T-helper 1 cell treated with Interleukin-12 subunit alpha and Interleukin-12 subunit beta and Interleukin-4 antibody, amounts not matched to agents 30 μg/mL and 1 μg/mL, for 36 hours (primary cell): ENCODE results near the gene ASTL.

Experiments
- H3K27ac Mint-ChIP-seq: one replicate; pipeline ENCODE4 v1.8.0; 2021; ENCODE audit warnings: mild to moderate bottlenecking, mixed read lengths
- H3K27me3 Mint-ChIP-seq: one replicate; pipeline ENCODE4 v1.8.0; 2021; ENCODE audit warnings: low read depth, mixed read lengths
- H3K36me3 Mint-ChIP-seq: one replicate; pipeline ENCODE4 v1.8.0; 2021; ENCODE audit warnings: low read depth, mixed read lengths
- H3K4me1 Mint-ChIP-seq: one replicate; pipeline ENCODE4 v1.8.0; 2021; ENCODE audit warnings: low read depth, mixed read lengths
- H3K4me3 Mint-ChIP-seq: one replicate; pipeline ENCODE4 v1.8.0; 2021; ENCODE audit warnings: mild to moderate bottlenecking, moderate library complexity, mixed read lengths
- H3K9me3 Mint-ChIP-seq: one replicate; pipeline ENCODE4 v1.8.0; 2021; ENCODE audit warnings: mixed read lengths

Gene ASTL

DNA sequence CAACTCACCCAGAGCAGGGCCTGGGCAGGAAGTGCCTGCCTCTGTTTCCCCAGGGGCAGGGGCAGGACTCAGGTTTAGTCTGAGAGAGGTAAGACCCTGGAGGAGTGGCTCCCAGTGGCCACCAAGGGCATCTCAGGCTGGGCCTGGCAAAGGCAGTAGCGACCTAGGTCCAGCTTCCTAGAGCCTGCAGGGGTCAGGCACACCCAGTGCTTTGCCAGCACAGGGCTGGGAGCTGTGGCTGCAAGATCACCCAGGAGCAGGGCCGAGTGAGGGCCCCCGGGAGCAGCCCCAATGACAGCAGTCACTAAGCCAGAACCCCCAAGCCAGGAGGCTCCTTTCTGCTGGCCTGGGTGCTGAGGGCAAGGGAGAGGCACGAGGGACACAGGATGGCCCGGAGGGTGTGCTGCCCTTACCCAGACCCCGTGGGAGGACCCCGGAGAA is 15.7 kb upstream of the ASTL start:
- Mint-ChIP-seq H3K36me3 (no peaks in the 10 kb centered on the region), H3K27ac (no peak overlapping the region), H3K4me3 (no peak overlapping the region), H3K27me3 (no peaks in the 10 kb centered on the region), H3K4me1 (peaks cover 45% of the 10 kb centered on the region), H3K9me3 (no peaks in the 10 kb centered on the region)

DNA sequence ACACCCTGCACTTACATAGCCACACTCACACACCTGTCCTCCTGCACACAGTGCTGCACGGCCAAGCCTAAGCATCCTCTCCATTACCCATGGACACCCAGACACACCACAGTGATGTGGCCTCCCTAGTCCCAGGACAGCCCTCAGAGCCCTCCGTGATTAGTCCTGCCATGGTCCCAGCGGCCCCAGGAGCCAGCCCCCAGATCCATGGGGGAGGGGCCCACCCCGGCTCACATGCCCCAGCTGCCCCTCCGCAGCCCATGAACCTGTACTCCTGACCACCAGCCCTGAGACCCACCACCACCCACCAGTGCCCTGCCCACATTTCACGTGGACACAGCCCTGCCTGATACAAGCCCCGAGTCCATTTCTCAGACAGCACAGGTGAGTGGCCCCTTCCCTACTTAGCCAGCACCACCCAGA is 15.0 kb upstream of the ASTL start:
- H3K4me1 Mint-ChIP-seq = peaks cover 41% of the 10 kb centered on the region
- no peaks in the 10 kb centered on the region for H3K9me3 Mint-ChIP-seq
- no peak overlapping the region for H3K27ac Mint-ChIP-seq
- no peak overlapping the region for H3K4me3 Mint-ChIP-seq
- H3K27me3 Mint-ChIP-seq = no peaks in the 10 kb centered on the region
- no peaks in the 10 kb centered on the region for H3K36me3 Mint-ChIP-seq

DNA sequence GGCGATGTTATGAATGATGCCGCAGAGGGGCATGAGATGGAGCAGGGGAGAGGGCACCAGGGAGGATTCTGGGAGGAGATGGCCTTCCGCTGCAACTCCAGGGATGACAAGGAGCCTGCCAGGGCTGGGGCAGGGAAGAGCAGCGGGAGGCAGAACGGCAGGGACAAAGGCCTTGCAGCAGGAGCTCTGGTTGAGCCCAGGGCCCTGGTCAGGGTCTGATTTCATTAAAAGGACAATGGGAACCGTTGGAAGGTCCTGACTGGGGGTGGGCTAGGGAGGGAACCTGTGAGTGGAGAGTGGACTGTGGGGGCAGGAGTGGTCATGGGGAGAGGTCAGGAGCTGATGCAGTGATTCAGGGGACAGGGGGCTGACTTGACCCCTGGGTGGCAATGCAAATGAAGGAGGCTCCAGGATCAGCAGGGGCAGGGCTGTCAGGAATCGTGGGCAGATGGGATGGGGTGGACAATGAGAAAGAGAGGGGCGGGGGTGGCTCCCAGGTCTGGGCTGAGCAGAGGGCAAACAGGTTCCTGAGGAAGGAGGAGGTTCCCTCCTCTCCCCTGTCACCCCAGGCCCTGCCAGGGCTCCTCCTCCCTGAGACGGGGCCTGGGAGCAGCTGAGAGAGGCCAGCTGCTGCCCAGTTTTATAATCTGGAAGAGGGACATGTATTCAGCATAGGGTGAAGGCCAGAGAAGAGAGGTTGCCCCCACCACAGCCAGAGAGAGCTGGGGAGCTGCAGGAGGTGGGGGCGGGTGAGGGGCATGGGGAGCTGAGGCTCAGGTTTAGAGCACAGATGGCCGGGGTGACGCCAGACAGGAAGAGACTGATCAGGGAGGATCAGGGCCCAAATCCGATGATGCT is 14.2 kb upstream of the ASTL start:
- Mint-ChIP-seq H3K4me1 (peaks cover 37% of the 10 kb centered on the region), H3K4me3 (no peak overlapping the region), H3K27ac (peak overlapping the region; percentile 45), H3K9me3 (no peaks in the 10 kb centered on the region), H3K27me3 (no peaks in the 10 kb centered on the region), H3K36me3 (no peaks in the 10 kb centered on the region)

DNA sequence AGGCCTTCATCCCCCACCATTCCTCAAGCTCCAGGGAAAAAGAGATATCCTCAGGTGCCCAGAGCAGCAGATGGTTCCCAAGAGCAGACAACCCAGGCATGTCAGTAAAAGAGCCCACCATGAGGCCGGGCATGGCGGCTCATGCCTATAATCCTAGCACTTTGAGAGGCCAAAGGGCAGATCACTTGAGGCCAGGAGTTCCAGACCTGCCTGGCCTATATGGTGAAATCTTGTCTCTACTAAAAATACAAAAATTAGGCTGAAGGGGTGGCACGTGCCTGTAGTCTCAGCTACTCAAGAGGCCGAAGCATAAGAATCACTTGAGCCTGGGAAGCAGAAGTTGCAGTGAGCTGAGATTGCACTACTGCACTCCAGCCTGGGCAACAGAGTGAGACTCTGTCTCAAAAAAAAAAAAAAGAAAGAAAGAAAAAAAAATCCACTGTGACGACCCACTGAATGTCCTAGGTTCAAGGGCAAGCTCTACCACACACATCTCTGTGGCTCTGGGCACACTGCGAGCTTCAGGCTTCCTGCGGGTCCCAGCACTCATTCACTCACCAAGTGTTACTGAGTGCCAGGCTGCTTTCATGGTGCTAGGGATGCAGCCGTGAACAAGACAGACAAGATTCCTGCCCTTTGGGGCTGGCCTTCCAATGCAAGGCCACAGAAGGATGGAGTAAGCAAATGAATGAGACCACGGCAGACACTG is 13.4 kb upstream of the ASTL start:
- Mint-ChIP-seq H3K4me3 (no peak overlapping the region), H3K36me3 (no peaks in the 10 kb centered on the region), H3K27me3 (no peaks in the 10 kb centered on the region), H3K27ac (peak overlapping the region; percentile 45), H3K9me3 (no peaks in the 10 kb centered on the region), H3K4me1 (peaks cover 37% of the 10 kb centered on the region)

DNA sequence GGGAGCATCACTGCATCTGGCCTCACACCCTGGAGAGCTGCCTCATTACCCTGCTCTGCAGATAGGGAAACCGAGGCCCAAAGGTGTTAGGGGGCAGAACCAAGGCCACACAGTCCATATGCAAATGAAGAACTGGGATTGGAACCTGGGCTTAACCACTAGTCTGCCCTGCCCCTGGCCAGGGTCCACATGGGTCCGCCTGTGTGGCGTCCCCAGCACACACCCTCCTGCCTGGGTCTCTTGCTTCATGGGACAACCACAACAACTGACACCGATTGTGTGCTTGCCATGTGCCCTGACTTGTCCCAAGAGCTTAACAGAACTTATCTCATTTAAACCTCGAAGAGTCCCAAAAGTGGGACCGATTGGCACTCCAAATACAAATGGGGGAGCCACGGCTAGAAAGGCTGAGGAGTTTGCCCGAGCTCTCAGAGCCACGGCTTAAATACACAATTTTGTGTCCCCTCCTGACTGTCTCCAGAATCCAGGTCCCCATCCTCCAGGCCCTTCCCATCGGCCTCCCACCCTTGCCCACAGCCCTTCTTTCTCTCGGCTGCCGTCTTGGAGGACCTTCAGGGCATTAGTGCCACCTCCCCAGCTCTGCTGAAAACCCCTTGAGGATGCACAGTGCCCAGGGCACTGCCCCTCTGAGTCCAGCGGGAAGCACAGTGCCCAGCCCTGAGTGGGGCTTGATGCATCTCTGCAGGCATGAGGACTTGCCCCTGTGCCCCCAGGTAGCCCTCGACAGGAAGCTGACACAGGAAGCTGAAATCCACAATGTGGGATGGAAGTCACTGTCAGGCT is 12.7 kb upstream of the ASTL start:
- no peaks in the 10 kb centered on the region for H3K9me3 Mint-ChIP-seq
- no peaks in the 10 kb centered on the region for H3K27me3 Mint-ChIP-seq
- no peak overlapping the region for H3K4me3 Mint-ChIP-seq
- peaks cover 34% of the 10 kb centered on the region for H3K4me1 Mint-ChIP-seq
- H3K27ac Mint-ChIP-seq = peak overlapping the region; percentile 59
- no peaks in the 10 kb centered on the region for H3K36me3 Mint-ChIP-seq

DNA sequence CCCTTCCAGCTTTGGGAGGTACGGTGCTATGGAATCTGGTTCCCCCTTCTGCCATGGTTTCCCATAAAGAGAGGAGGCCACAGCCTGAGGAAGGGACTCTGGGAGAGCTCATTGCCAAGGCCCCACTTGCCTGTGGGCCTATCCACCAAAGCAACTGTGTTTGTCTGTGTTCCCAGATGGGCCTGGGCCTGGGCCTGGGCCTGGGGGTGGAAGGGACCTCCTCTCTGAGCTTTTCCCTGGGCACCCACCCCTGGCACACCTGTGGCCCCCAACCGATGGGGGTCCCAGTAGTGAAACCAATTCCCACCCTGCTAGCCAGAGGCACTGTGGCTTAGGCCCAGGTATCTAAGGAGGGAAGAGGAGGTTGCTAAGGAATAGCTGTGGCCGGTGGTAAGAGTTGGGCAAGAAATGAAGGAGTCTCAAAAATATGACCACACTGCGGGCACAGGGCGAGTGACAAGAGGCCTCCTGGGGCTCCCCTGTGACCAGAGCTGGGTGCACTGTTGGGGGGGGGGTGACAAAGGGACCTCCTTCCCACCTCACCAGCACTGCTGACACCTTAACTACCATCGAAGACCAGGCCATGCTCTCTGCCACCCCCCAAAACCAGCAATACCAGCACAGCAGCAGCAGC is 11.8 kb upstream of the ASTL start:
- Mint-ChIP-seq H3K9me3 (no peaks in the 10 kb centered on the region), H3K4me3 (no peak overlapping the region), H3K27ac (peak overlapping the region; percentile 59), H3K4me1 (peaks cover 39% of the 10 kb centered on the region), H3K27me3 (no peaks in the 10 kb centered on the region), H3K36me3 (no peaks in the 10 kb centered on the region)

DNA sequence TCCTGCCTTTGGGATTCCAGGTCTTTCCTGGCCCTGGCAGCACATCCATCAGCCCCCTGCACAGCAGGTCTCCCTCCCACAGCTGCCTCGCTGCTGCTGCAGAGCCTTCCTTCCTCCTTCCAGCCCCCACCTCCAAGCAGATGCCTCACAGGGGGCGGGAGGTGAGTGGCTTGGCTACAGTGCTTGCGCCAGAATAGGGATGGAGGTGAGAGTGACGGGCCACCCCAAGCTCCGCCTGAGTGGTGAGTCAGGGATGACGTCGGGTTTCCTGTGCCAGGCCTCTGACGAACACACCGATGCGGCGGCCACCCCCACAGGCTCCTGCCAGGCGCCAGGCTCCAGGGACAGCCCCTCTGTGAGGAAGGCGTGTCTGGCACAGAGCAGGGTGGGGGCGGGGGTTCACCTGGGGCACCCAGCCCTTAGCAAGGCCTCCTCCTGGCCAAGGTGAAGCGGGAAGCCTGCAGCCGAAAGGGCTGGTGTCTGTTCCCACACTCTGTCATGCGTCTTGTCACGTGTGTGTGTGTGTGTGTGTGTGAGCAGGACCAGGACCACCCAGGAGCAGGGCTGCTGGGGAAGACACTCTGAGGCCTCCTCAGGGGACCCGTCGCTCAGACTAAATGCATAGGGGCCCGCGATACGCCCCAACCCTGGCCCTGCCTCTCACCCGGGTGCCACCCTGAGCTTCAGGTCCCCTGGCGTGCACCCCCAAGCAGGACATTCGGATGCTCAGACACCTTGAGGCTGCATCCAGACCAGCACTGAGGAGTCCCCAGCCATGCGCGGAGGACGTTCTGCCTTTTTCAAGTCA is 10.3 kb upstream of the ASTL start:
- no peaks in the 10 kb centered on the region for H3K27me3 Mint-ChIP-seq
- peak overlapping the region; percentile 67 for H3K4me3 Mint-ChIP-seq
- peak overlapping the region; percentile 98 for H3K27ac Mint-ChIP-seq
- peaks cover 44% of the 10 kb centered on the region for H3K4me1 Mint-ChIP-seq
- H3K36me3 Mint-ChIP-seq = peaks cover 8% of the 10 kb centered on the region
- H3K9me3 Mint-ChIP-seq = no peaks in the 10 kb centered on the region

DNA sequence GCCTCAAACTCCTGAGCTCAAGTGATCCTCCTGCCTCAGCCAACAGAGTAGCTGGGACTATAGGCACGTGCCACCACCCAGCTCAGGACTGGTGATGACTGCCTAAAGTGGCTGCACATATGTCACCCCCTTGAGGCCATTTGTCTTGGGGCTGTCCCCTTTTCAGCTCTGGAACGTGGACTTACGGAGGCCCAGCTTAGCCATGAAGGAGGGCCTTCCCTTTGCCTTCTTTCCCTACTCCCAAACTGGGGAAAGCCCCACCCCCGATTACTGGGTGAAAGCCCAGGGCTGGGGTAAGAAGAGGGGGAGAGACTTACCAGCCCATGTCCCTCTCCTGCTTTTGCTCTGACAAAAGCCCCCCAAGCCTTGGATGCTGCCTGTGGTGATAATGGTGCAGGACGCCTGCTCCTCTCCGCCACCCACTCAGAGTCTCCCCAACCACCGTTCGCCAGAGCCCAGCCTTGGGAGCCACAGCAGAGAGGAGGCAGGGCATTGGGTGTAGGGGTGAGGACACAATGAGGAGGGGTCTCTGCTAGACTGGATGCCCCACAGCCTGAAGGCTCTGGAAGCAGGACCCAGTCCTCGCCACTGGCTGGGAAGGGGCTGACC is 9.4 kb upstream of the ASTL start:
- H3K27ac Mint-ChIP-seq = peak overlapping the region; percentile 98
- H3K27me3 Mint-ChIP-seq = no peaks in the 10 kb centered on the region
- peak overlapping the region; percentile 80 for H3K4me3 Mint-ChIP-seq
- H3K4me1 Mint-ChIP-seq = peaks cover 52% of the 10 kb centered on the region
- H3K9me3 Mint-ChIP-seq = no peaks in the 10 kb centered on the region
- H3K36me3 Mint-ChIP-seq = peaks cover 13% of the 10 kb centered on the region

DNA sequence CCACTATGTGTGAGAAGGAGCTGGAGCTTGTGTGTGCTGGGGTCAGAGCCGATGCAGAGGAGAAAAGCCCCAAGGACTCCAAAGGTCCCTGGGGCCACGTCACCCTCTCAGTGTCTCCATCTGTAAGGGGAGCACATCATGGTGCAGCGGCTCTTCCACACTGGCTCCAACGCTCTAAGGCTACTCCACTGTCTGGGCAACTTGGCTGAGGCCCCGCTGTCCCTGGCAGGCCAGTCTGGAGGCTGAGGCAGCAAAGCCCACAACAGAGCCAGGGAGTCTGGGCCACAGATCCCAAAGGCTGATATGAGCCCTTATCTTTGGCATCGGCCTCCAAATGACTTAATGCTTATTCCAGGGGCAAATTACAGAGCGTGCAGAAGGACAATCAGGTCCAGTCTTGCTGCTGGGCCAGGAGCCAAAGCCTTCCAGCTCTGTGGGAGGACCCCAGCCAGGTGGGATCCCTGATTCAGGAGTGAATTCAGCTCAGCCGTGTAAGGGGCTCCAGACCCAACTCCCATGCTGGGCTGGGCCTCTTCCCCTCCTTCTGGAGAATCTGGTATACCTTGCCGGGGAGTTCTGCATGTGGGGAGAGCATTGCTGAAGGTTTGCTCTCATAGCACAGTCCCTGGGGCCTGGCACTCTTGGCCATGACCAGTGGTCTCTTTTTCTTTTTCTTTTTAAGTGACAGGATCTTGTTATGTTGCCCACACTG is 8.7 kb upstream of the ASTL start:
- Mint-ChIP-seq H3K36me3 (peaks cover 13% of the 10 kb centered on the region), H3K27me3 (no peaks in the 10 kb centered on the region), H3K4me1 (peaks cover 55% of the 10 kb centered on the region), H3K27ac (peak overlapping the region; percentile 98), H3K4me3 (peak overlapping the region; percentile 80), H3K9me3 (no peaks in the 10 kb centered on the region)

DNA sequence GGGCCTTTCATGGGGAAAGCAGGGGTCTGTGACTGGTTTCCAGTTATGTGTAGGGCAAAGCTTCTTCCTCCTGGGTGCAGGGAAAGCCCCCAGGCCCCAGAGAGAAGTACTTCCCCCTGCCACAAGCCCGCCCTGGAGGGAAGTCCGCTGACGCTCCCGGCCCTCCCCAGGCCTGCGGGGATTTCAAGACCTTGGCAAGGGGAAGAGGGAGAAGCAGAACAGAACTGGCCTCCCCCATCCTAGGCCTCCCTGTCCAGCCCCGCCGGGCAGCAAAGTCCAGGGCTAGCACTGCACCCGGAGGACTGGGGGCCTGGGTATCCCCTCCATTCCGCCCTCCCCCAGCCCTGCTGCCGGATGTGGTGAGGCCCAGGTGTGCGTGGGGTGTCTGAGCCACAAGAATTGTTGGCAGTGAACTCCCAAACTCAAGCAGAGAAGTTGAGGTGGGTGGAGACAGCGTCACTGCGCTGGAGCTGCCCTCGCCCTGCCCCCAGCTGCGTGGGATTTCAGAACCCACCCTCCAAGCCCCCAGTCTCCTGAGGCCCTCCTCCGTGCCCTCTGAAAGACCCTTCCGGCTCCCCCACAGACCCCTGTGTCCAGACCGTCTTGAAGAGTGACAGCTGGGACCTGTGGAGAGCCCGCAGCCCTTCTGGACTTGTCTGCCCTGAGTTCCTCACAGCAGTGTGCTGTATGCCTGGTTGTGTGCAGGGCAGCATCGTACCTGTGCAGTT is 8.0 kb upstream of the ASTL start:
- Mint-ChIP-seq H3K9me3 (no peaks in the 10 kb centered on the region), H3K27ac (peak overlapping the region; percentile 98), H3K4me3 (peak overlapping the region; percentile 80), H3K27me3 (no peaks in the 10 kb centered on the region), H3K36me3 (peaks cover 13% of the 10 kb centered on the region), H3K4me1 (peaks cover 49% of the 10 kb centered on the region)

DNA sequence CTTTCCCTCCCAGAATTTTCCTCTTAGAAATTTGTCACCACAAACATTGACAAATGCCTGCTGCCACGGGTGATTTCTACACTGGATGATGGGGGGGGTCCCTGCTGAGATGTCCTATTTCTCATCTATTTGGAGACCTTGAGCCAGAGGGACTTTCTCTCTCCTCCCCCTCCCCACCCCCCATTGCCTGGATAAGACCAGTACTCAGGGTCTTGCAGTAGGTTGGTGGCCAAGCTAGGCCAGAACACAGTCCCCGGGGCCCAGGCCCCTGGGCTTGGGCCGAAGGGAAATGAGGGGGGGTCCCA is 7.5 kb upstream of the ASTL start:
- Mint-ChIP-seq H3K27me3 (no peaks in the 10 kb centered on the region), H3K27ac (peak overlapping the region; percentile 98), H3K4me3 (peak overlapping the region; percentile 80), H3K4me1 (peaks cover 48% of the 10 kb centered on the region), H3K9me3 (no peaks in the 10 kb centered on the region), H3K36me3 (peaks cover 13% of the 10 kb centered on the region)

DNA sequence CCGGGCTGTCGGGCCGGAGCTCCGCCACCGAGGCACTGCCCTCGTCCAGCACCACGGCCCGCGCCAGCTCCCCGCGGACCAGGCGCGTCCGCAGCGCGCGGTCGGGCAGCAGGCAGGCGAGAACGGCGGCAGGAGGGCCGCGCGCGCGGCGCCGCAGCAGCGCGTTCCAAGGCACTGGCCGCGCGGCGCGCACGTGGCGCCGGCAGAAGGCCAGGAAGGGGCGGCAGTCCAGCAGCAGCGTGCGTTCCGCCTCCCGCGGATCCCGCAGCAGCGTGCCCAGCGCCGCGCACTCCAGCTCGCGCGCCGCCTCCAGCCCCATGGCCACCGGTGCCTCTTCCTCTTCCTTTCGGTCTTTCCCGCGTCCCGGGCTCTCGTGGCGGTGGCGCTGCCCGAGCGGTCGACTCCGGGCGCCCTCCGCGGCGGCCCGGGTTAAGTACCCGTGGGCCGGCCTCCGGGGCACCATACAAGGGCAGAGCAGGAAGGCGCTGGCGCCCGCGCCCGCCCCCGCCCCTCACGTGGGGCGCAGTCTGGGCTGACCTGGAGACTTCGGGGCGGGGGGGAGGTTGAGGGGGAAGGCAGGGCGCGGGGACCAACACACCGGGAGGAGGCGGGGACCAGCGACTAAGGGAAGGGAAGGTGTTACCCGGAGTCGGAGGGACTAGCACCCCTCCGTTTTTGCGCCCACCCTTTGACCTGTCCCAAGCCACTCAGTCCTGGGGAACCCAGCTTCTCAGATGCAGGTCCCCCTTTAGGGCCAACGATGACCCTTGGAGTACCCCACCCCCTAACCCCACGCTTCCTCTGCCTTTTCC is 6.9 kb upstream of the ASTL start, which contains the start of gene DUSP2:
DUSP2 (minus strand) TSS at position 405 of the 812 bp plus-strand sequence; CDS start at position 319, 86 bp downstream.
- H3K27me3 Mint-ChIP-seq = no peaks in the 10 kb centered on the region
- H3K9me3 Mint-ChIP-seq = no peaks in the 10 kb centered on the region
- H3K27ac Mint-ChIP-seq = peak within 1 kb of the TSS; percentile 98
- peak within 1 kb of the TSS; percentile 92 for H3K4me3 Mint-ChIP-seq
- H3K36me3 Mint-ChIP-seq = peaks cover 13% of the 10 kb centered on the region
- H3K4me1 Mint-ChIP-seq = peaks cover 48% of the 10 kb centered on the region
